Retinal pigment epithelial cell (primary cell): ENCODE data around the gene MORC4.

Experiments used
- DNase-seq: peaks from one replicate; pipeline ENCODE4 v3.0.0-alpha.2; 2010; ENCODE audit warnings: low read depth
- H3K4me3 ChIP-seq: 2 replicates; pipeline ENCODE4 v1.5.1; 2011; ENCODE audit warnings: mild to moderate bottlenecking, low read length, control low read depth, moderate library complexity
- TF ChIP-seq, protein P1 (sequence below): conservative IDR thresholded peaks from 2 replicates; pipeline ENCODE4 v1.5.1; 2011; ENCODE audit warnings: low read depth, low read length, control low read depth, inconsistent platforms

MORC4 gene

DNA sequence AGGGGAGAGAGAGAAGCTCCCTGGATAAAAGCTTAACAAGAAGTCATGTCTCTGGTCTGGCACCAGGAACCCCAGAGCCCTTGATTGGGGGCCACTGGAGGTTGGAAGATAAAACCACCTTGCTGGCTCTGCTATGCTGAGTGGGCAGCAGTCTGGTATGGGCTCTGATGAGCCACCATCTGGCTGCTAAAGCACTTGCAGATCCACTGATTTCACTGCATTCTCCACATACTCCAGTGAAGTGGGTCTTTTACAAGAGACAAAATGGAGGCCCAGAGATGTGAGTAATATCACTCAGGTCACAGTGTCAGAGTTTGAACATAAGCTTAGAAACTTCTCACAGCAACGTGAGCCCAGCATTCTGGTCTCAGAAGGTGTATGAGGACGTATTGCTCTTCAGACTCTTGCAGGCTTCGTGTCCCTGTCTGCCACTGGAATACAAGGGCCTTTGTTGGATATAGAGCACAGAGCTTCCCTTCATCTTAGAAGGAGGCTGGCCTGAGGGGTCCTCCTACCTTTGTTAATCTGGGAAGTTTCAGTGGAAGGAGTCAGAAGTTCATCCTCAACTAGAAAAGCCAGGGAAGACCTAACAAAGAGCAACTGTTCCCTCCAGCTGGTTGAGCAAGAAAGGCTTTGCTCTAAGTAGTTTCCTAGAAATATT lies 68.1 kb downstream of the MORC4 start:
- no peak for DNase-seq

DNA sequence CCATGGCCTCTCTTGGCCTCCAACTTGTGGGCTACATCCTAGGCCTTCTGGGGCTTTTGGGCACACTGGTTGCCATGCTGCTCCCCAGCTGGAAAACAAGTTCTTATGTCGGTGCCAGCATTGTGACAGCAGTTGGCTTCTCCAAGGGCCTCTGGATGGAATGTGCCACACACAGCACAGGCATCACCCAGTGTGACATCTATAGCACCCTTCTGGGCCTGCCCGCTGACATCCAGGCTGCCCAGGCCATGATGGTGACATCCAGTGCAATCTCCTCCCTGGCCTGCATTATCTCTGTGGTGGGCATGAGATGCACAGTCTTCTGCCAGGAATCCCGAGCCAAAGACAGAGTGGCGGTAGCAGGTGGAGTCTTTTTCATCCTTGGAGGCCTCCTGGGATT lies 71.8 kb downstream of the MORC4 start:
- H3K4me3 ChIP-seq: no peak overlapping the region
- TF ChIP-seq, protein P1, sequence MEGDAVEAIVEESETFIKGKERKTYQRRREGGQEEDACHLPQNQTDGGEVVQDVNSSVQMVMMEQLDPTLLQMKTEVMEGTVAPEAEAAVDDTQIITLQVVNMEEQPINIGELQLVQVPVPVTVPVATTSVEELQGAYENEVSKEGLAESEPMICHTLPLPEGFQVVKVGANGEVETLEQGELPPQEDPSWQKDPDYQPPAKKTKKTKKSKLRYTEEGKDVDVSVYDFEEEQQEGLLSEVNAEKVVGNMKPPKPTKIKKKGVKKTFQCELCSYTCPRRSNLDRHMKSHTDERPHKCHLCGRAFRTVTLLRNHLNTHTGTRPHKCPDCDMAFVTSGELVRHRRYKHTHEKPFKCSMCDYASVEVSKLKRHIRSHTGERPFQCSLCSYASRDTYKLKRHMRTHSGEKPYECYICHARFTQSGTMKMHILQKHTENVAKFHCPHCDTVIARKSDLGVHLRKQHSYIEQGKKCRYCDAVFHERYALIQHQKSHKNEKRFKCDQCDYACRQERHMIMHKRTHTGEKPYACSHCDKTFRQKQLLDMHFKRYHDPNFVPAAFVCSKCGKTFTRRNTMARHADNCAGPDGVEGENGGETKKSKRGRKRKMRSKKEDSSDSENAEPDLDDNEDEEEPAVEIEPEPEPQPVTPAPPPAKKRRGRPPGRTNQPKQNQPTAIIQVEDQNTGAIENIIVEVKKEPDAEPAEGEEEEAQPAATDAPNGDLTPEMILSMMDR: no peak
- DNase-seq: no peak

More for the DNA sequence above, 68.1 kb downstream of the MORC4 start:
- H3K4me3 ChIP-seq: no peak overlapping the region
- TF ChIP-seq, protein P1: no peak

DNA sequence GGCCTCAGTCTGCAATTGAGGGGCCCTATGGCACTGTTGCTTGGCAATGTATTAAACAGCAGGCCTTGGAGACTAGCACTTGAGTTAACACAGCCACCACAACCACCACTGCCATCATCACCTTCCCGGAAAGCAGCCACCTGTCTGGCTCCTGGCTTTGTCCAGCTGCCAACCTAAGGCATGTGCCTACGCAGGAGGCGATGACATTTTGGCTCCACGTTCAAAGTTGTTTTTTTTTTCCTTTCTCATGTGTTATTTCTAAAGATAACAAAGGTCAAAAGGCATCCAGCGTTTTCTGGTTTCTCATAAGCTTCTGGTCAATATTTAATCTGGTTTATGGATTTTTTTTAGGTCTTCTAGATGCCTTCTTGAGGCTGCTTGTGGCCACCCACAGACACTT lies 72.3 kb downstream of the MORC4 start:
- H3K4me3 ChIP-seq: no peak overlapping the region
- TF ChIP-seq, protein P1: no peak
- DNase-seq: no peak

DNA sequence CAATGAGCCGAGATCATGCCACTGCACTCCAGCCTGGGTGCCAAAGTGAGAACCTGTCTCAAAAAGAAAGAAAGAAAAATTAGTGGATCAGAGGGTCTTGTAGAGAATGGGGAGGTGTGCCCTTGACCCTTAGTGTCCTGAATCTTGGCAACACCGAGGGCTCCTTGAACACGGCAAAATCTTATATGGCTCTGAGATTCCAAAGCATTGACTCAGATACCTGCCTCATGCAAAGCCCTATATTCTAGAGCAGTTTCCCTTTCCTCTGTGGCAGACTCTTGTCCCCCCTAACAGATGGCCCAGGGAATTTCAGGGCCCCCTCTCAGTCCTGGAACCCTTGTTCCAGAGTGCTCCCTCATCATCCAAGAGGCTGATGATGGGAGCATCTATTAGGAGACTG lies 73.0 kb downstream of the MORC4 start:
- no peak overlapping the region for H3K4me3 ChIP-seq
- TF ChIP-seq, protein P1: no peak

DNA sequence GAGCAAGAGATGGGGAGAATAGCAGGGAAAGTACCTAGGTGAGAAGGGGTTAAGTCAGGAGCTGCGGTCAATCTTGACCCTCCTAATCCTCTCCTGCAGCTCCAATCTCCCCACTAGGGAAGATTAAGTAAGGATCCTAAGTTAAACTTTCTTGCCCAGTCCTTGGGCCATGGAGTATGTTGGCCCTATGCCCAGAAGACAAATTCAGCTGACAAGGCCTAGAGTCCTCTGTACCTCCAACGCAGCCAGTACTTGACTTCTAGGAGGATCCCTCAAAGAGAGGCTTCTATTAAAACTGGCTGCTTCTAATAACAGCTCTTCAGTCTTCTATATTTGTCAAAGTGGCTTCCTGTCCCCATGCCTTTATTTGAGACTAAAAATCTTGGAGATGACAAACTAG lies 78.4 kb downstream of the MORC4 start:
- TF ChIP-seq, protein P1: no peak
- no peak overlapping the region for H3K4me3 ChIP-seq
- no peak for DNase-seq

More for the DNA sequence above, 73.0 kb downstream of the MORC4 start:
- no peak for DNase-seq

DNA sequence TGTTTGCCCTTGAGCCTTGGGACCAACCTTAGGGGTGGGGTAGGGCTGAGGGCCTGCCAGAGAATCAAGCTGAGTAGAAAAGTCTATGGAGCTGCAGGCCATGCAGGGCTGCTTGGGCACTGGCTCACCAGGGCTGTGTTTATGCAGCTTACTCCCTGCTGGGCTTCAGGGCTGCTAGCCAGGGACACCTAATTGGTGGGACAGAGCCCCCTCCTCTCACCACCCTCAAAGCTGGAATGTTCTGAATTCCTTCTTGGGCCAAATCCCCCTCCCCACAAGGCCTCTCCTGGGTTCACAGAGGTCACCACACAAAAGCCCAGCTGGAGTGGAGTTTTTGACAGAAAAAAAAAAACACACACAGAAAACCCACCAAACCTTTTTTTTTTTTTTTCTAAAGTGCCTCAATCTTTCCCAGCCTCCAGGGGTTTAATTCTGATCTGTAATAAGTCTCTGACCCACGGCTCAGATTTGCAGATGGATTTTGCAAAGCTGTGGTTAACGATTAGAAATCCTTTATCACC lies 80.0 kb downstream of the MORC4 start, which contains the start of gene CLDN2:
CLDN2 (plus strand) TSS at position 471 of the 521 bp plus-strand sequence. CDS start 7,827 bp downstream, outside the sequence.
- TF ChIP-seq, protein P1: no peak
- no peak within 1 kb of the TSS for H3K4me3 ChIP-seq
- DNase-seq: no peak
